ENCODE data around the gene SLC35A2.

- TF ChIP-seq EZH2 (IDR thresholded peaks at IDR 0.05; ENCODE audit: borderline replicate concordance) (no peak), CTCF (IDR thresholded peaks at IDR 0.05; ENCODE audit: poor library complexity) (no peak)
These were observed 27.4 kb upstream of the SLC35A2 start for GRCh38 chrX:48938721-48939425.
